Bronchial epithelial cell (primary cell): ENCODE measurements around the gene MB21D2. TPM values are rescaled to one million over a fixed set of nuclear protein-coding genes. Genes with fewer than 3 reads are reported as not detected.

Source experiments
- DNase-seq: peaks from one replicate; pipeline ENCODE4 v3.0.0-alpha.2; 2010; ENCODE audit warnings: low read depth
- FAIRE-seq: peaks from 2 replicates; lab custom pipeline; 2011; peaks lifted over from hg19 to GRCh38; lab: Jason Lieb, UNC
- H3K27me3 ChIP-seq: 2 replicates; pipeline ENCODE4 v1.5.1; 2011; ENCODE audit warnings: low read length; ENCODE audit not compliant: control insufficient read depth, insufficient read depth
- H3K36me3 ChIP-seq: 2 replicates; pipeline ENCODE4 v1.5.1; 2011; ENCODE audit warnings: low read length; ENCODE audit not compliant: control insufficient read depth, insufficient read depth
- H3K4me3 ChIP-seq: 2 replicates; pipeline ENCODE4 v1.5.1; 2011; ENCODE audit warnings: mild to moderate bottlenecking, low read depth, low read length, control low read depth
- total RNA-seq: library from RNA; depleted of rRNA; stranded (reverse); fragments of >200 nt; gene quantifications from 2 replicates; pipeline ENCODE4 v1.2.1, GENCODE V29; 2014
- TF ChIP-seq, protein P1 (sequence below): IDR thresholded peaks from 2 replicates; pipeline ENCODE4 v1.5.1; 2011; ENCODE audit warnings: mild to moderate bottlenecking, moderate library complexity, low read length, control low read depth, inconsistent platforms; ENCODE audit not compliant: insufficient read depth, severe bottlenecking

The MB21D2 gene
- total RNA-seq, 1 donor from 2014 or later: 9.2 TPM

DNA sequence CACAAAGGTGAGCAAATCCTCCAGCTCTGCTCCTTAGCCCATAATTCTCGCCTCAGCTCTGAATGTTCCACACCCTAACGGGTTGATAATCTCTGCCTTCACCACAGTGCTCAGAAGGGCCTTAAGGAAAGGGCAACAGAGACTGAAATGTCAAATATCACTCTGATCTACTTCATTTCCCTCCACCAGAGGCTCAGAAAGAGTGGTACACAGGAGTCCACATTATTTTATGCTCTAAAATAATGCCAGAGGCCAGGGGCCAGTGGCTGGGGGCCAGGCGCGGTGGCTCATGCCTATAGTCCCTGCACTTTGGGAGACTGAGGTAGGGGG, 72.2 kb downstream of the MB21D2 start:
- DNase-seq (no peak), FAIRE-seq (no peak)
- Histone ChIP-seq H3K36me3 (no peaks in the 10 kb centered on the region), H3K27me3 (no peaks in the 10 kb centered on the region), H3K4me3 (no peak overlapping the region)
- TF ChIP-seq, protein P1, sequence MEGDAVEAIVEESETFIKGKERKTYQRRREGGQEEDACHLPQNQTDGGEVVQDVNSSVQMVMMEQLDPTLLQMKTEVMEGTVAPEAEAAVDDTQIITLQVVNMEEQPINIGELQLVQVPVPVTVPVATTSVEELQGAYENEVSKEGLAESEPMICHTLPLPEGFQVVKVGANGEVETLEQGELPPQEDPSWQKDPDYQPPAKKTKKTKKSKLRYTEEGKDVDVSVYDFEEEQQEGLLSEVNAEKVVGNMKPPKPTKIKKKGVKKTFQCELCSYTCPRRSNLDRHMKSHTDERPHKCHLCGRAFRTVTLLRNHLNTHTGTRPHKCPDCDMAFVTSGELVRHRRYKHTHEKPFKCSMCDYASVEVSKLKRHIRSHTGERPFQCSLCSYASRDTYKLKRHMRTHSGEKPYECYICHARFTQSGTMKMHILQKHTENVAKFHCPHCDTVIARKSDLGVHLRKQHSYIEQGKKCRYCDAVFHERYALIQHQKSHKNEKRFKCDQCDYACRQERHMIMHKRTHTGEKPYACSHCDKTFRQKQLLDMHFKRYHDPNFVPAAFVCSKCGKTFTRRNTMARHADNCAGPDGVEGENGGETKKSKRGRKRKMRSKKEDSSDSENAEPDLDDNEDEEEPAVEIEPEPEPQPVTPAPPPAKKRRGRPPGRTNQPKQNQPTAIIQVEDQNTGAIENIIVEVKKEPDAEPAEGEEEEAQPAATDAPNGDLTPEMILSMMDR: no peak

DNA sequence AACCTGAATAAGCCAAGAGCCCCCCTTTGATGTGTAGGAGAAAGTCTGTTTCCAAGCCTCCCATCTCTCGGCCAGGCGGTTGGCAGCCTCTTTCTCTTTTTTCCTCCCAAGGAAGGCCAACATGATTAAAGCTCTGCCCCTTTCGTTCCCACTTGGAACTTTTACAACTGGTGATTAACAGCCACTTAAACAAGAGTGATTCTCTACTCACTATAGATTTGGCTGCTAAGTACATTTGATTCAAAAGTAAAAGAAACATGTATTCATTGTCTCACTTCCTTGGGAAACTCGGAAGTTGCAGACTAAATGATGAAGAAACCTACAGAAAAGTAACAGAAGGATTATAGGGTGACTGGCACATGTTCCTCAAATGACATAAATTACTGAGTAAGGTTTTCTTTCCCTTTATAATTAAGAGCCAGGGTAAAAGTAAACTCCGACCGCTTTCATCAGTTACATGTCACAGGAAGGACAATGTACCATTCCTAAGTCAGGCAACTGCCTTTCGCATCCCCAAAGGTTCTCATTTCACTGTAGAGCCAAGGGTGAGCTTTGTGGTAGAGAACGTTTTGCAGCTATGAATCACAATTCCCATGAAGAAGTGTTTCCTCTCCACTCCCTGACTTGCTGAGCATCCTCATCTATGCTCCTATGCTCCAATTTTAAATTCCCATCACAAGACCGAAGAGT, 72.7 kb downstream of the MB21D2 start:
- Histone ChIP-seq H3K36me3 (no peaks in the 10 kb centered on the region), H3K4me3 (no peak overlapping the region), H3K27me3 (no peaks in the 10 kb centered on the region)
- TF ChIP-seq, protein P1: no peak
- FAIRE-seq (no peak), DNase-seq (no peak)

DNA sequence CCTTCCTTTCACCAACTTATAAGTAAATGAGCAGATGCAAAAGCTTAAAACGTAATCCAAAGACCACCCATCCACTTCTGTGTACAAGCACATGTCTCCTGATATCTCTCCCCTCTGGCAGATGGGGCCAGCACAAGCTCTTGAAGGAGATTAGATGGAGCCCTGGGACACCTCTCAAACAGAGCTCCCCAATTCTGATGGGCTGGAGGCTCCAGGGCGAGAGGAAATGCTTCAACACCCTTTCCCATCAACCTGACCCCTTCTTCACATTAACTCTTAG, 73.2 kb downstream of the MB21D2 start:
- H3K36me3 ChIP-seq: no peaks in the 10 kb centered on the region
- H3K4me3 ChIP-seq: no peak overlapping the region
- FAIRE-seq (no peak), DNase-seq (no peak)
- TF ChIP-seq, protein P1: no peak
- no peaks in the 10 kb centered on the region for H3K27me3 ChIP-seq

DNA sequence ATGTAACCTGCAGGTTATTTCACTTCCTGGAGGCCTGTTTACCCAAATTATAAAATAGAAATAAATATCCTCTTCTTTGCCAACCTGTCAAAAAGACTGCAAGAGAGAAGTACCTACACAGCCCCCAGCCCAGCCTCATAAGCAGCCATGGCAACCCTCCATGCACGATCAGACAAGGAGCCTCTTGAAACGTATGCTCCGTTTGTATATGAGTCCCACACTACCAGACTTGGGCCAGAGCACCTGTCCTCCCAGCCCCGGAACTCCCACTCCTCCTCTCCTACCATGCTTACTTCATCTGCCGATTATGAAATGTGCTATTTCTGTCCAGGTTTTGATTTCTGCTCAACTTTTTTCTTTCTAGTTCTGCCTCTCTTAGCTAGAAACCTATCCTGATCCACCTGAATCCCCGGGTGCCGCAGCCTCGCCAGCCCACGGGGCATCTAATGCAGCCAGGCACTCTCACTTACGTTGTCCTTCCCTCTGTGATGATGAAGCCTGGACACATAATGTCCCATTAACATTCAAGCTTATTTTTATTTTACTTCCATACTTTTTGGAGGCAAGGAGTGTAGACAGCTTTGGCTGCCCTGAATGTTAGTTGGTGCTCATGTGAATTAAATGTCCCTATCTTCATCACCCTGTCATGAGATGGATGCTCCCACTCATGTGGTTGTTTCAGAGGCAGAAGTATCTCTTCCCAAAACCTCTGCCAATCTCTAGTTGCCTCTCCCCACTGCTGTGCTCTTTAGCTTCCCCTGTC, 73.8 kb downstream of the MB21D2 start:
- FAIRE-seq: no peak
- H3K27me3 ChIP-seq: no peaks in the 10 kb centered on the region
- DNase-seq: no peak
- TF ChIP-seq, protein P1: no peak
- H3K36me3 ChIP-seq: no peaks in the 10 kb centered on the region
- H3K4me3 ChIP-seq: no peak overlapping the region

DNA sequence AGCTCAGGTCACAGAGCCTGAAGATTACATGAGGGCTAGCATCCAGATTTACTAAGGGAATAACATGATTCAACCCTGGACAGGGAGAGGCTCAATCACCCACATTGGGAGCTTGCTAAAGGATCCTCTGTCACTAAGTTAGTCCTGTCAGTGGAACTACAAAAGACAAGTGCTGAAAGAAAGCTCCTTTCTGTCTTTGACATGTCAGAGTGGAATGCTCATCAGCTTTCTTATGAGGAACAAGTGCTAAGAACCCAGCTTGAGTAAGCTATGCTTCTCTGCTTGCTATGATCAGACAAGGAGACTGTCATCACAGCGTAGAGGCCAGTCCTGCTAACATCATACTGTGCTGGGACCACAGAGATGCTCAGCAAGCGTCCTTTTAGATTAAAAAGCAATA, 74.5 kb downstream of the MB21D2 start:
- DNase-seq (no peak), FAIRE-seq (no peak)
- Histone ChIP-seq H3K36me3 (no peaks in the 10 kb centered on the region), H3K27me3 (no peaks in the 10 kb centered on the region), H3K4me3 (no peak overlapping the region)
- TF ChIP-seq, protein P1: no peak
